ENCODE measurements around the gene OR2J2.
"Not testable (repeated sequence)": the region's sequence is repeated elsewhere in the genome, so short reads cannot be mapped to it uniquely, and the experiment has no call there.

Gene OR2J2

GRCh38 chr6:29147074-29147473 lies 23.6 kb upstream of the OR2J2 start:
- POLR2A ChIA-PET = no interaction called here

GRCh38 chr6:29149444-29149843 lies 21.3 kb upstream of the OR2J2 start:
- H3K4me3 ChIP-seq (ENCODE audit: low read depth, low read length); H3K36me3 ChIP-seq (ENCODE audit: control insufficient read depth in 2 of 2, insufficient read depth in 1 of 2, low read length in 2 of 2); H3K4me1 ChIP-seq (ENCODE audit: control insufficient read depth, insufficient read depth, low read length); POLR2A ChIA-PET; H3K9me3 ChIP-seq (ENCODE audit: control insufficient read depth, insufficient read depth, low read depth, low read length); H3K27ac ChIP-seq (ENCODE audit: extremely low read depth, low read depth, low read length): not testable (repeated sequence)
- CTCF ChIA-PET = interaction anchor here (0.6 kb wide), 1 partner anchor 1416 kb away, joined by 3 read pairs; no protein-coding TSS in a partner anchor
- peak; percentile 60; the same call in 1 of the 2 replicates for TF ChIP-seq ZNF146 (tag by site-specific recombination; IDR thresholded peaks at IDR 0.05)

More at GRCh38 chr6:29147074-29147473, 23.6 kb upstream of the OR2J2 start:
- no peak for TF ChIP-seq ZNF280D (tag by site-specific recombination; IDR thresholded peaks at IDR 0.05)
- no peak for TF ChIP-seq ZNF24 (tag by site-specific recombination; IDR thresholded peaks at IDR 0.05)
- no peak for TF ChIP-seq ZNF704 (tag by site-specific recombination; IDR thresholded peaks at IDR 0.05)
- no peak for TF ChIP-seq ZNF394 (tag by site-specific recombination; IDR thresholded peaks at IDR 0.05; ENCODE audit: borderline replicate concordance)
- TF ChIP-seq ZNF623 (tag by site-specific recombination; IDR thresholded peaks at IDR 0.05) = no peak
- no peak for TF ChIP-seq ZNF654 (tag by site-specific recombination; IDR thresholded peaks at IDR 0.05; ENCODE audit: low read depth)
- TF ChIP-seq ZNF707 (tag by site-specific recombination; IDR thresholded peaks at IDR 0.05) = no peak
- TF ChIP-seq RBAK (tag by site-specific recombination; IDR thresholded peaks at IDR 0.05) = no peak
- no peak for TF ChIP-seq ZNF626 (tag by site-specific recombination; IDR thresholded peaks at IDR 0.05)
- no peak for TF ChIP-seq ZFHX2 (tag by site-specific recombination; conservative IDR thresholded peaks at IDR 0.05)
- no peak for TF ChIP-seq ZNF664 (tag by site-specific recombination; IDR thresholded peaks at IDR 0.05)
- no peak for TF ChIP-seq ZBTB48 (tag by site-specific recombination; IDR thresholded peaks at IDR 0.05)
- no peak for TF ChIP-seq HOXC10 (CRISPR knock-in tag; IDR thresholded peaks at IDR 0.05)
- TF ChIP-seq ZNF311 (tag by site-specific recombination; IDR thresholded peaks at IDR 0.05; ENCODE audit: borderline replicate concordance) = no peak
- Histone ChIP-seq H3K4me3 (ENCODE audit: low read depth, low read length) (no peak overlapping the region), H3K9me3 (ENCODE audit: control insufficient read depth, insufficient read depth, low read depth, low read length) (no peaks in the 10 kb centered on the region), H3K27ac (ENCODE audit: extremely low read depth, low read depth, low read length) (no peak overlapping the region), H3K4me1 (ENCODE audit: control insufficient read depth, insufficient read depth, low read length) (no peaks in the 10 kb centered on the region), H3K36me3 (ENCODE audit: control insufficient read depth in 2 of 2, insufficient read depth in 1 of 2, low read length in 2 of 2) (no peaks in the 10 kb centered on the region)
- CTCF ChIA-PET = interaction anchor here (0.6 kb wide), 1 partner anchor 504 kb away, joined by 4 read pairs; no protein-coding TSS in a partner anchor

GRCh38 chr6:29153083-29153482 lies 17.6 kb upstream of the OR2J2 start:
- no peaks in the 10 kb centered on the region for H3K4me1 ChIP-seq (ENCODE audit: control insufficient read depth, insufficient read depth, low read length)
- no peaks in the 10 kb centered on the region for H3K36me3 ChIP-seq (ENCODE audit: control insufficient read depth in 2 of 2, insufficient read depth in 1 of 2, low read length in 2 of 2)
- no peak overlapping the region for H3K4me3 ChIP-seq (ENCODE audit: low read depth, low read length)
- POLR2A ChIA-PET = no interaction called here
- H3K9me3 ChIP-seq (ENCODE audit: control insufficient read depth, insufficient read depth, low read depth, low read length) = no peaks in the 10 kb centered on the region
- H3K27ac ChIP-seq (ENCODE audit: extremely low read depth, low read depth, low read length) = no peak overlapping the region
- CTCF ChIA-PET = no interaction called here
- no peak for TF ChIP-seq ZNF596 (tag by site-specific recombination; IDR thresholded peaks at IDR 0.05)
- TF ChIP-seq ZNF639 (tag by site-specific recombination; IDR thresholded peaks at IDR 0.05) = no peak
- TF ChIP-seq ZBTB17 (tag by site-specific recombination; IDR thresholded peaks at IDR 0.05) = no peak
- TF ChIP-seq ZNF48 (tag by site-specific recombination; IDR thresholded peaks at IDR 0.05) = no peak
- no peak for TF ChIP-seq ZNF707 (tag by site-specific recombination; IDR thresholded peaks at IDR 0.05)
- TF ChIP-seq ZNF664 (tag by site-specific recombination; IDR thresholded peaks at IDR 0.05) = no peak
- no peak for TF ChIP-seq PRDM2 (tag by site-specific recombination; IDR thresholded peaks at IDR 0.05; ENCODE audit: borderline replicate concordance)
- TF ChIP-seq REPIN1 (tag by site-specific recombination; IDR thresholded peaks at IDR 0.05; ENCODE audit: low read depth) = no peak
- no peak for TF ChIP-seq ZNF747 (tag by site-specific recombination; IDR thresholded peaks at IDR 0.05)
